WERI-Rb-1 (cell line): ENCODE results near the gene PTTG1.

Experiments used
- DNase-seq: peaks from one replicate; pipeline ENCODE4 v3.0.0-alpha.2; 2020
- H3K27ac ChIP-seq: fragments of 250-450 bp; sonication (Bioruptor Pico); 2 replicates; pipeline ENCODE4 v1.5.1; 2020; ENCODE audit warnings: mild to moderate bottlenecking, moderate library complexity
- H3K27me3 ChIP-seq: fragments of 250-450 bp; sonication (Bioruptor Pico); 2 replicates; pipeline ENCODE4 v1.5.1; 2021; ENCODE audit warnings: mild to moderate bottlenecking, low read depth, moderate library complexity; ENCODE audit not compliant: insufficient read depth, severe bottlenecking
- H3K36me3 ChIP-seq: fragments of 250-450 bp; sonication (Bioruptor Pico); 2 replicates; pipeline ENCODE4 v1.5.1; 2020; ENCODE audit warnings: mild to moderate bottlenecking, moderate library complexity
- H3K4me3 ChIP-seq: 2 replicates; pipeline ENCODE4 v1.5.1; 2011; ENCODE audit warnings: low read depth, mild to moderate bottlenecking, control low read depth, low read length
- H3K9me3 ChIP-seq: fragments of 250-450 bp; sonication (Bioruptor Pico); 2 replicates; pipeline ENCODE4 v1.5.1; 2021; ENCODE audit warnings: mild to moderate bottlenecking, moderate library complexity; ENCODE audit not compliant: severe bottlenecking
- TF ChIP-seq, protein P1 (sequence below): IDR thresholded peaks from 2 replicates; pipeline ENCODE4 v1.5.1; 2011; ENCODE audit warnings: low read depth, mild to moderate bottlenecking, control low read depth, inconsistent platforms, low read length

PTTG1 gene

DNA sequence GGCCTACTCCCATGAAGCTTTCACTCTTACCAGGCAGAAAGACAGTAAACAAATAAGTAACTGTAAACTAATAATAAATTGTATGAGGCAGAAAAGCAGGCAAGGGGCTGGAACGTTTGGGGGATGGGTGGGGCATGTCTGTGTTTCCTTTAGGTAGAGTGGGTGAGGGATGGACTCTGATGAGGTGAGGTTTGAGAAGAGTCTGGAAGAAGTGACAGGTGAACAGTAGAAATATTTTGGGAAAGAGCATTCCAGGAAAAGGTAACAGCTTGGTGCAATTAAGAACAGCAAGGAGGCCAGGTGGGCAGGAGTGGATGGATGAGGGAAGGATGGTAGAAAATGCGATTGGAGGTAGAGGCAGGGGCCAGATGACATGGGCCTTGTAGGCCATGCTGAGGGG is 56.5 kb downstream of the PTTG1 start:
- no peak overlapping the region for H3K27ac ChIP-seq

More for the DNA sequence above, 56.5 kb downstream of the PTTG1 start:
- TF ChIP-seq, protein P1, sequence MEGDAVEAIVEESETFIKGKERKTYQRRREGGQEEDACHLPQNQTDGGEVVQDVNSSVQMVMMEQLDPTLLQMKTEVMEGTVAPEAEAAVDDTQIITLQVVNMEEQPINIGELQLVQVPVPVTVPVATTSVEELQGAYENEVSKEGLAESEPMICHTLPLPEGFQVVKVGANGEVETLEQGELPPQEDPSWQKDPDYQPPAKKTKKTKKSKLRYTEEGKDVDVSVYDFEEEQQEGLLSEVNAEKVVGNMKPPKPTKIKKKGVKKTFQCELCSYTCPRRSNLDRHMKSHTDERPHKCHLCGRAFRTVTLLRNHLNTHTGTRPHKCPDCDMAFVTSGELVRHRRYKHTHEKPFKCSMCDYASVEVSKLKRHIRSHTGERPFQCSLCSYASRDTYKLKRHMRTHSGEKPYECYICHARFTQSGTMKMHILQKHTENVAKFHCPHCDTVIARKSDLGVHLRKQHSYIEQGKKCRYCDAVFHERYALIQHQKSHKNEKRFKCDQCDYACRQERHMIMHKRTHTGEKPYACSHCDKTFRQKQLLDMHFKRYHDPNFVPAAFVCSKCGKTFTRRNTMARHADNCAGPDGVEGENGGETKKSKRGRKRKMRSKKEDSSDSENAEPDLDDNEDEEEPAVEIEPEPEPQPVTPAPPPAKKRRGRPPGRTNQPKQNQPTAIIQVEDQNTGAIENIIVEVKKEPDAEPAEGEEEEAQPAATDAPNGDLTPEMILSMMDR: no peak
- H3K4me3 ChIP-seq: no peak overlapping the region
- no peaks in the 10 kb centered on the region for H3K36me3 ChIP-seq
- no peak for DNase-seq
- no peaks in the 10 kb centered on the region for H3K27me3 ChIP-seq
- no peaks in the 10 kb centered on the region for H3K9me3 ChIP-seq
